ENCODE data around the gene LARP1.

Gene LARP1

DNA sequence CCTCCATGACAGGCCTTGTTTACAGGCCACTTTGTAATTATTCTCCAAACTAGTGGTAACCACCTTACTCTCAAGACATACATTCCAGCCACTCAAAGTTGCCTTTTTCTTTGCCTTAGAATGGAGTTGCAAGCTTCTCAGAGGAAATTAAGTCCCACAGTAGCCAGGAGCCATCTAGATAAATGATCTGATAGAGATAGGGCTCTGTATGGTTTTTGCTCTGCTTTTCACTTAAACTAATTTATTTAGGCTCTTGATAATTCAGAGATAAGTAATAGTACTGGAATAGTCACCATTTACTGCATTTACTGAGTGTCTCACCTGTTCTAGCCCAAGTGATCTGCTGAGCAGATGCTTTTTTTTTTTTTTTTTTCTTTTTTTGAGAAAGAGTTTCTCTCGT is 7.5 kb downstream of the LARP1 start:
- no peak for DNase-seq

DNA sequence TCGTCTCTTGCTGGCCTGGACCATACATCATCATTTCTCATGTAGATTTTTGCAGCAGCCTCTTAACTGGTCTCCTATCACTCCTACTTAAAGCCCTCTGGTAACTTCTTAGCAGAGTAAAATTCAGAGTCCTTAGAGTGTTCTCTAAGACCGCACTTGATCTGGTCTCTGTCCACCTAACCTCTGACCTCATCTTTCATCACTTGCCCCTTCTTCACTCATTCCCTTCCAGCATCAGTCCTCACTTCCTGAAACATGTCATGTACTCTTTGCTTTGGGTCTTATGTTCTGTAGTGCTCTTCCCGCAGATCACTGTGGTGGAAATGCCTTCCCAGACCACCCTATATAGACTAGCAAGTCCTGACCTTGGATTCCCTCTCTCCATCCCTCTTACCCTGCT is 9.8 kb downstream of the LARP1 start:
- no peak for DNase-seq

DNA sequence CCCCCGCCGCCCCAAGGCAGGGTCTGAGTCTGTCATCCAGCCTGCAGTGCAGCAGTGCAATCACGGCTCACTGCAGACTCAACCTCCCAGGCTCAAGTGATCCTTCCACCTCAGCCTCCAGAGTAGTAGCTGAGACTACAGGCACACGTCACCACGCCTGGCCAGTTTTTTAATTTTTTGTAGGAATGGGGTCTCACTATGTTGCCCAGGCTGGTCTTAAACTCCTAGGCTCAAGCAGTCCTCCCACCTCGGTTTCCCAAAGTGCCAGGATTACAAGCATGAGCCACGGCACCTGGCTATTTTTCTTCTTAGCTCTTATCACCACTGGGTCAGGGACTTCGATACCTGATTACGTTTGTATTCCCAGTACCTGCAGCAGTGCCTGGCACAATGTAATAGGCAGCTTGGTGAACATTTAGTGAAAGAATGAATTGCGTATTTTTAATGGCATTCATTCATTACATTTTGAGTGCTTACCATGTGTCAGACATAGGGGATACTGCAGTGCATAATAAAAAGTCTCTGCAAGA is 10.3 kb downstream of the LARP1 start:
- DNase-seq = no peak

DNA sequence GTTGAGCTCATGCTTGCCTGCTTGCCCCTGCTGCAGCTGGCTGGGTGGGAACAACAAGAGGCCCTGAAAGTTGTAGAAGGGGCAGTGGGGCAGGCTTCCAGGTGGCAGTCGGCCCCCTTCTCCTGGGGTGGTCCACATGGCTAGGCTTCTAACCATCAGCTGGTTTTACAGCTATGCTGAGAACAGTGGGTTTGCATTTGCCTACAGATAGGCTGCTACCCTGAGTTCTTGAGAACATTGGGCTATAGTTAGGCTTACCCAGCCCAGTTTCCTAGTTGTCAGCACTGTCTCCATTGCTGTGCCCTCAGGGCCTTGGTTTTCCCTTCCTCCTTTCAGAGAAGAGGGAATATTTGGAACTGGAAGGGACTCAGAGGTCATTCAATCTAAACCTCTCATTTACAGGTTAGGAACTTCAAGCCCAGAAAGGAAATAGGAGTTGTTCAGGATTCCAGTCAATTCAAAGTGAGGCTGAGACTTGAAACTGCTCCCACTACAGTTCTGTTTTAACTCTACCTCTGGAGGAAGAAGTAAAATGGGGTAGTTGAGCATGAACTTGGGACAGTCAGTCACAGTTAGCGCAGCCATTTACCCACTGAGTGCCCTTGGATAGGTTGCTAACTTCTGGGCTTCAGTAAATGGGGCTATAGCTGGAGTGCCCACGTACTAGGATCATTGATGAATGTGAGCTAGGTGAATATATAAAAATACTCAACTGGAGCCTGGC is 11.5 kb downstream of the LARP1 start:
- no peak for DNase-seq

DNA sequence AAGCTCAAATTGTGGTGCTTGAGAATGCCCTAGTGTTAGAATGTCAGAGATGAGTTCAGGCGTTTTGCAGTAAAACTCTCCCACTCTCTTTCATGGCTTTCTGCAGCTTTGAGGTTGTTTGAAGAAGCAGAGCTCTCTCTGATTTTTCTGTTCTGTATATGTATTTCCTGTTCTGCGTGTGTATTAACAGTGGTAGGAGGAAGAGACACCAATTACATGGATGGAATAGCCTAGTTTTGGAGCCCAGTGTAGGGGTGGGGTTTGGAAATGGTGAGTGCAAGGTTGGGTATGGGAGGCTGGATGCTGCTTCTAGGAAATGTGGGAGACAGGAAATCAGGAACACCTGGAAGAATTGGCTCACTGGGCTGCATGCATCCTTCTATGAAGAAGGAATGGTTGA is 12.4 kb downstream of the LARP1 start:
- DNase-seq = no peak

DNA sequence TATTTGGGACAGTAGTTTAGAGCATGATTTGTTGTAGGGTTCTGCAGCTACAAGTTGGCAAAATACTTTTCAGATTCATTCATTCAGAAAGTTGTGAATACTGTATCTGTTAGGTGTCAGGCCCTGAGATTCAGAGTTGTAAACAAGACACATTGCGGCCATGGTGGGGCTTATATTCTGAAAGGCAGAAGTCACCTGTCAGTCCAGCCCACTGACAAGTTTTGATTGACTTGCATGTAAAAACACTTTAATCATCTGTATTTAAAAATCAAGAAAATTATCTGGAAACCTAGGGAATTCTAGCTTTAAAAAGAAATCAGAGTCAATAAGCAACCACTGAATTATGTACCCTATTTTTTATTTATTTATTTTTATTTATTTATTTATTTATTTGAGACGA is 13.0 kb downstream of the LARP1 start:
- no peak for DNase-seq

DNA sequence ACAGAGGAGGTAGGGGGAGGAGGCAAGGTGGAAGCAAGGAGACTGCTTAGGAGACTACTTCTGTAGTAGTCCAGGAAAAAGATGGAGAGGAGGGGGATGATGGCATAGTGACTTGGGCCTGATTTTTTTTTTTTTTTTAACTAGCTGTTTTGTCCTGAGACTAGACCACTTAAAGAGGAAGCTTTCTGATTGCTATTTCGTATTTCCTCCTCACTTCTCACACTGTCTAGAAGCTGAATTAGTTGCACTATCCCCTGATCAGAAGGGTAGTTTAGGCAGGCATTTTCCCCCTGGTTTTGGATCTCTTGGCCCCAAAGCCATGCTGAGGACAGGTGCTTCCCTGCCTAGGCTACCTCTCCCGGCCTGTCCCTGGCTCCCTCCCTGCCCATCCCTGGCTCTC is 14.9 kb downstream of the LARP1 start:
- DNase-seq = no peak

DNA sequence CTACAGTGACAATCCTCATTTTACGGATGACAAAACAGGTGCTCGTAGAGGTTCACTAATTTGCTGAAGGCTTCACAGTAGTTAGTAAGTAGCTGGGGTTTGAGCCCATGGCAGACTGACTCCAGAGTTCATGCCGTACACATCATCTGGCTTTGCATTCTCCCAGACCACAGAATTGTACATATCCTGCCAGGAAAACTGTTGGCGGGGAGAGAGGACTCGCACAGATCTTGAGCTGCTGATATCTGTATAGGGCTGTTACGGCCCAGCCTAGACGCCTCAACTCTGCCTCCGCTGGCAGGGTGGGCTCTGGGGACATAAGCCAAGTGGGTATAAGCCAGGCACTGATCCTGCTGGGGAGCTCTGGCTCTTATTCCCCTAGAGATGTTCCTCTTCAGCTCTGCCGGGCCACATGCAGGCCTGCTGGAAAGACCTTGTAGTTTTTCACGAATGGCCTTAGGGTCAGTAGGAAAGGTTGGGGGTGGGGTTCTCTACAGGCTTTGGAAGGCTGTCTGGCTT is 16.3 kb downstream of the LARP1 start:
- DNase-seq = no peak

DNA sequence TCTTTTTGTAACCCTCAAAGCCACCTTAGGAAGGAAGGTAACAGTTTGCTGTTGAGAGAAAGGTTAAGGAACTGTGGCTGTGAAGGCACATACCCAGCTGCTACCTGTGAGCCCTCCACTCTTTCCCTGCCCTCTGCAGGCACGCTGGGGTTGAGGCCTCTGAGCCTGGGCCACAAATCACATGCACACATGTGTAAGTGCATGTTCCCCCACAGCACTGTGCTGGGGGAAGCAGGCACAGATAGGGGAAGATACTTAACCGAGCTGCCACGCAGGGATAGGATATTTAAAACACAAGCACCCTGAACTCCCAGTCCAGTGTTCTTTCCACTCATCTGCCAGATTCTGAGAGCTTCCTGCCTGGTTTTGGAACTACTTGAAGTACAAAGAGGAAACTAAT is 18.1 kb downstream of the LARP1 start:
- no peak for DNase-seq

DNA sequence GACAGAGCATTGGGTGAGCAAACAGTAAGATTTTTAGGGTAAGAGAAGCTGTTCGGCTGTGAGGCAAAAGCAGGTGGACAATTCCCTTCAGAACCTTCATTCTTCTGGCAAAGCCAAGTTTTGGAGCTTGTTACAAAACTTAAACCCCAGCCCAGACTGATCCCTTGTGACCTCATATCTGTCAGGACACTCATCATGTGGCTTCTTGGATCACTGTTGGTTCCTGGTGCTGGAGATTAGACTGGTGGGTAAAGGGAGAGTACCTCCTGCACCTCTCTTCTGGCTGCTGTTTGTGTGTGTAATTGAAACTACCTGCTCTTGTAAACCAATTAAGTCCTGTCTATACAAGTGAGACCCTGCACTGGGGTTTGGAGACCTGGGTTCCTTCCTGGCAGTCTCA is 21.0 kb downstream of the LARP1 start:
- no peak for DNase-seq

DNA sequence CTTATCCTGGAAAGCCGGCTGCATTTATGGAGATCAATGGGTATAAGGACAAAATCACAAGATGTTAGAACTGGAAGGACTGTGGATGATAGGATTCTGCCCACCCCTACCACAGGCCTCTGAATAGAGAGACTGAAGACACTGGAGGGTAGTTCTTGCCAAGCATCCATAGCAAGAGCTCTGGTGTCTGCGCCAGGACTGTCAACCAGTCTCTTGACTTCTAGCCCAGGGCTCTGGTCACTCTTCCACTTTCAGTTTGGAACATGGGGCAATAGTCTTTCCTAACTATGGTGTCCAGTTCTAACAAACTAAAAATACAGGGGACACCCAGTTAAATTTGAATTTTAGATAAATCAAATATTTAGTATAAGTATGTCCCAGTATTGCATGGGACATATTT is 23.4 kb downstream of the LARP1 start:
- DNase-seq = no peak

DNA sequence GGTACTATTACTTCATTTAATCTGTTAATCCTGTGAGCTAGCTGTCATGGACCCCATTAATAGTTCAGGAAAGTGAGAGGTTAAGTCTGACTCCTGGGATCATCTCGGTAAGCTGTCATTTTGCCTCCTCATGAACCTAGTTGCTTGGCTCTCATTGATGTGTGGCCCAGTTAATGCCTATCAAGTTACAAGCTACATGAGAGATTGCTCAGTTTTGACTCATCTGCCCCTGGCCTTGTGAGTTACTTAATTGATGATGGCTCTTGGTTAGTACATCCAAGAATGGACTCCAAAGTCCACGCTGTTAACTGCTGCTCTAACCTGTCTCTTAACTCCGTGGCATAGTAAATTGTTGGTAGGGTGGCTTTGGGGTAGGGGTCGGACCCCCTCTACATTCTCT is 23.9 kb downstream of the LARP1 start:
- DNase-seq = no peak

DNA sequence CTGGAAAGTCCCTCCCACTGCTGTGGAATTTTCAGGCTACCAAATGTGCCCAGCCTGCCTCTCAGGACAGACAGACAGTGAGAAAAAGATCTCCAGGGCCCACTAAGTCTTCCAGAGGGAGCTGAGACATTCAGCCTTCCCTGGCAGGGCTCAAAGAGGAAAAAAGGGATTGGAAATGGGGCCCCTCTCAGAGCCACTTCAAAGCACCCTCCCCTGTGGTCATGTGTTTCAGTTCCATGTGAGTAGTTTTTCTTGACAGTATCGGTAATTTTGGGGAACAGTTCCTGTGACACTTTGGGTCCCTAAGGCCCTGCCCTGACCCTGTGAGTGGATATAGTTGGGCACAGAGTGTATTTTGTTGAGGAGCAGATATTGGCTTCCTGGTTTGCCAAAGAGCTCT is 25.0 kb downstream of the LARP1 start:
- DNase-seq = no peak

DNA sequence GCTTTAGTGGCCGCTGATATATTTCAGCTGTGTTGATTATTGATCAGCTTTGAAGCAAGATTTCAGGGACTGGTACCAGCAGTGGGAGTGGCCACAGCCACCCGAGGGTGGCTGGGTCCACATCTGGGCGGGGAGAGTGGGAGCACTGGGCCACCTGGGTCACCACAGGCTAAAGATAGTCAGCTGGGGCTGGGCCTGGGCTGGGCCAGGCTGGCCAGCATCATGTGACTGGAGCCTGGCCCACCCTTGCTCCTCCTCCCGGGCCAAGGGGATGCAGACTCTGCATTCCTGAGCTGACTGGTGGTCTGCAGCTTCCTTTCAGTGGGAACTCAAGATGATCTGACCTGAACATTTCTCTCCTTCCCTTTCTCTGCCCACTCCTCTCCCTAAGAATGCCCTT is 27.1 kb downstream of the LARP1 start:
- no peak for DNase-seq

DNA sequence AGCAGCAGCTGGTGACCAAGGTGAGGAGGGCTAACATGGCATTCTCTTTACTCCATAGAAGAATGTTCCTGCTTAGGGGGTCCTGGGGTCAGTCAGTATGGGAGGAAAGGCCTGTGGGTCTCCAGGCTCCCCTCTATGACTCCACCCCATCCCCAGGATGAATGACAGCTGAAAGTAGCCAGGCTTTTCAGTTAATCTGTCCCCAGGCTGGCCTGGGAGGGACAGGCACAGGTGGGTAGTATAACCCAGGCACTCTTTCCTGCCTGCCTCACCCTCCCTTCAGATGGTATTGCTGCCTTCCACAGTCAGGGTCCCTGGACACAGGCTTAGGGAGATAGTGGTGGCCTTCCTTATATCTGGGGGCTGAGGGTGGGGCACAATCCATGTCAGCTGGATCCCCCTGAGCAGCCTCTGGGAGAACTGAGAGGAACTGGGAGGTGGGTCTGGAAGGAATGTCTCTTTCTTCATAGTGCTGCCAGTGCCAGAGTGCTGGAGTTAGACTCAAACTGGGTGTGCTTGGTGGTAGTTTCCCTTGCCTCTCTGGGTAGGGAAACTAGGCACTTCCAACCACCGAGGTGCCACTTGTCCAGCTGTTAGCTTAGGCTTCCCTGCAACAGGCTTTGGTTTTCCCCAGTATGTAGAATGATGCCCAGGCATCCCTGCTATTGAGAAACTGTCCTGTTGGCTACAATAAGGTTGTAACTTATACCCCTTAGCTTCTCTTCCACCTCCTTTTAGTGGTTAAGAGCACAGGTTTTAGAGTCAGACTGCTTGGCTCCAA is 27.8 kb downstream of the LARP1 start:
- no peak for DNase-seq

DNA sequence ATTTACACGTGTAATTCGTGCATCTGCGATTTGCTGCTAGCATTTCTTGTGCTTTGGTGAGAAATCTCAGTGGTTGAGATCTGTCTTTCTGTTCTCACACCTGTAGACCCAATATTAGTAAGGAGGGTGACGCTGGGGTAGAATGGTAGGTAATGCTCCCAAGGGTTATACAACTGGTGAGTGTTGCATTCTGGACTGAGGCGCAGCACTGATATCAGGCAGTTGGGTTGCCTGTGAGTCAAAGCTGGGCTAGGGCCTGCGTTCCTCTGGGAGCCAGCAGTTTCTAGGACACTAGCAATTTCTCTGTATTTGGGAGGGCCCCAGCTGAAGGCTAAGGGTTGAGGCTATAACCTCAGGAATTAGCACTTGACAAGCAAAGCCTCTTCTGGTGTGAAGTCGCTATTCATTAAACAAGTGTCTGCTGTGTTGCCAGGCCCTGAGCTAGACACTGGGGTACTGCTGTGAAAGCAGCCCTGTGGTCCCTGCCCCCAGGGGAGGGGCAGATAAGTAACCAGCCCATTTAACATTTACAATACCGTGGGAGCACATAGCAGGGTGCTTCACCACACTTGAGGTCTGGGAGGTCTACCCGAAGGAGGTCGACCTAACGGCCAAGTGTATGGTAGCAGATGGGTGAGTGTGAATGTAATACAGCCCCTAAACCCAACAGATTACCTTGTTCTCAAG is 28.7 kb downstream of the LARP1 start:
- no peak for DNase-seq

DNA sequence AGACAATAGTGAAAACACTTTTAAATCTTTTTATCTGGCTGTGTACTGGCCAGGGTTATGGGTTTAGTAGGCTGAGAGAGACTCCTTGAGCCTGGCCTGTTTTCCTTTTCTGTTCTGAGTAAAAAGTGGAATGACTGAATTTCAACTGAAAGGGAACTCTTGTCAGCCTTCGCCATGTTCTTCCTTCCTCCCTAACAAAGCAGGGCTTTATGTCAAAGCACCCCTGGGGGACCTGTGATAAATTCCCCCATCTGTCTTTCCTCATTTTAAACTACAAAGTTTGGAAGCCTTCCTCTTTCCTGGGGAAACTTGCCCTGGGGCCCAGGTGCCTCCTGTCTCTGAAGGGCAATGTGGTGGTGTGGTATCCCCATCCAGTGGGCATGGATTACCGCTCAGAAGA is 29.7 kb downstream of the LARP1 start:
- DNase-seq = no peak

DNA sequence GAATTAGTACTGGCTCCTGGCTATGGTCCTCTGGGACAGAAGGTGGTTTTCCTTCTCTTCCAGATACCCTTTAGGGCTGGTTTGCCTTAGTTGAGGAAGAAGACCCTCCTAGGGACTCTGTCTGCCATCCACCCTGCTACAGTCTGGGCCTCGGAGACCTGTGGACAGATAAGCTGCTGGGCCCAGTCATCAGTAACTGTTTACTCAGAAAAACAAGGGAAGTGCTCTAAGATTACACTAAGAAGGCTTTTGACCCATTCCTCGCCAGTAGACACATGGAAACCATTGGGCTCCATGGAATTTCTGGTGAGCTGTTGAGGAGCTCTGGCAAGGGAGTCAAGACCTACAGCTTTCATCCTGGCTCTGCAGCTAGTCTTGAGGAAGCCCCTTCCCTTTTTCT is 31.2 kb downstream of the LARP1 start:
- DNase-seq = no peak

DNA sequence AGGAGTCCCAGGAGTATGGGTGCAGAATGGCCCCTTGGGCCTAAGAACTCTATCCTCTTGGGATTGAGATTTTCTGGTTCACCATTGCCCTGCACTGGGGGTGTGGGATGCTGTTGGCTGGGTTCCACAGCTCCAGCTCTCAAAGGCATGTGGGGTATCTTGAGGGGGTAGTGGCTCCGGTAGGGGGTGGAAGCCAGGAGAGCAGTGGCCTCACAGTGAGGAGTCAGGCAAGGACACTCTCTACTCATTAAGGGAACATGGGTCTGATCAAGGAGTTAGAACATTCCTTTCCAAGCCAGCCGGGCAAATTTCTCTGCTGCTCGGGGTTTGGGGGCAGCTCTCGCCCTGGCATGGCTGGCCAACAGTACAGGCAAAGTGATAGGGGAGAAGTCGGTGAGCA is 33.0 kb downstream of the LARP1 start:
- DNase-seq = no peak

DNA sequence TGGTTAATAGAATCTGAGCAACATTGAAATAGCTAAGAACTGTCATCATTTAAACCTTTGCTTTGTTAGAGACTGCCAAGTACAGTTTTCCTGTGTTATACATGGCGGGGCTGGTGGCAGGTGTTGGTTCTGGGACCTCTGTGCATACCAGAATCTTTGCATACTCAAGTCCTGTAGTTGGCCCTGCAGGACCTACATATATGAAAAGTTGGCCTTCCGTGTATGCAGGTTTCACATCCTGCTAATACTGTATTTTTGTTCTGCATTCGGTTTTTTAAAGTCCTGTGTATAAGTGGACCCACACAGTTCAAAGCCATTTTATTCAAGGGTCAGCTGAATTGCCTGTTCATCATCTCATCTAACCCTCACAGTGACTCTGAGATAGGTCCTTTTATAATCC is 36.4 kb downstream of the LARP1 start:
- no peak for DNase-seq

DNA sequence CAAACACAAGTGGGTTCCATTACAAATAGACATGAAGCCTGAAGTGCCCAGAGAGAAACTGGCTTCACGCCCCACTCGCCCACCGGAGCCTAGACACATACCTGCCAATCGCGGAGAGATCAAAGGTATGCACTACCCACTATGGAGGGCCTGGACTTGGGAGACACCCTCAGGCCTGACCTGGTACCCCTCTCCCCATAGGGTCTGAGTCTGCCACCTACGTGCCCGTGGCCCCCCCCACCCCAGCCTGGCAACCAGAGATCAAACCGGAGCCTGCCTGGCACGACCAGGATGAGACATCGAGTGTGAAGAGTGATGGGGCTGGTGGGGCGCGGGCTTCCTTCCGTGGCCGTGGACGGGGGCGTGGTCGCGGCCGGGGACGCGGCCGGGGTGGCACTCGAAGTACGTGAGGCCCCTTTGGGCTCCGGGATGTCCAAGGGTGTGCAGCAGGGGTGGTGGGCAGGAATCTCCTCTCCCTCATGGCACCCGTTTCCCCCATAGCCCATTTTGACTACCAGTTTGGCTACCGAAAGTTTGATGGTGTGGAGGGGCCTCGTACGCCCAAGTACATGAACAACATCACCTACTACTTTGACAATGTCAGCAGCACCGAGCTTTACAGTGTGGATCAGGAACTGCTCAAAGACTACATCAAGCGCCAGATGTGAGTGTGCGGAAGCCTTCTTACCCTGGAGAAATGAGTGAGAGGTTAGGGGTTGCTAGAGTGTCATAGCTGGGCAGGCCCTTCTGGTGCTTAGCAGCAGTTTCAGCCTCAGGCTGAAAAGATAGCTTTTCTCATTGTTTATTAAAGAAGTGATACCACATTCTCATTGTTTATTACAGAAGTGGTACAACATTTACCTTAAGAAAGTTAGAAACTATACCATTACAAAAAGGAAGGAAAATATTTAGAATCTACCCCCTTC is 38.7 kb downstream of the LARP1 start:
- DNase-seq = no peak

DNA sequence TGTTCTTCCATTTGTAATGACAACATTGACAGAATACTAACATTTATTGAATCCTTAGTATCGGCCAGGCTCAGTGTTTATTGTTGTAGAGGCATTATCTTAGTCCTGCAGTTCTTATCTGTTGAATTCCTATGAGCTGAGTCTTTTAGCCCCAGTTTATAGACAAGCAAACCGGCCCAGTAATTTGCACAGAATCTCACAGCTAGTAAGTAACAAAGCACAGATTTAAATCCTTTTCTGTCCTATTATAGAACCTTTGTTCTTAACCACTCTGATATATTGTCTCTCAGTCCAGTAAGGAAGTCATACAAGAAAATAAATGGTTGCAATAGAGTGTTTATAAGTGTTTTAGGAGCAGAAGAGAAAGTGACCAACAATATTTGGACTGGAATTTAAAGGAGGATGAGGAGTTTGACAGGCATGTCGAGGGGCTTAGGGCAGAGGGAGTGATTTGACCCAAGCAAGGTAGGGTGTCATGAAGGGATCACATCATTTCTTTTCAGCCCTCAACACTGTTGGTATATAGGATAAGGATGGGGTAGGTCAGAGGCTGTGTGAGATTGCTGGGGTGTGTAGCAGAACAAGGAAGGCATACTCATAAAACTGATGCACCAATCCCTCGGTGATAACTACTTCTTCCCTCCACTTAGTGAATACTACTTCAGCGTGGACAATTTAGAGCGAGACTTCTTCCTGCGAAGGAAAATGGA is 39.5 kb downstream of the LARP1 start:
- no peak for DNase-seq

Measured in NCI-H1417 (cell line).